ENCODE results near the gene KRT9. TPM values are rescaled to one million over a fixed set of nuclear protein-coding genes. Genes with fewer than 3 reads are reported as not detected.
A peak's percentile ranks its signal among the peaks of the same experiment; 100 is the strongest.
"Not testable (repeated sequence)": the region's sequence is repeated elsewhere in the genome, so short reads cannot be mapped to it uniquely, and the experiment has no call there.

The KRT9 gene
- polyA plus RNA-seq, 2 of the 4 experiments (the other 2 are of a cell fraction), result not detected

DNA sequence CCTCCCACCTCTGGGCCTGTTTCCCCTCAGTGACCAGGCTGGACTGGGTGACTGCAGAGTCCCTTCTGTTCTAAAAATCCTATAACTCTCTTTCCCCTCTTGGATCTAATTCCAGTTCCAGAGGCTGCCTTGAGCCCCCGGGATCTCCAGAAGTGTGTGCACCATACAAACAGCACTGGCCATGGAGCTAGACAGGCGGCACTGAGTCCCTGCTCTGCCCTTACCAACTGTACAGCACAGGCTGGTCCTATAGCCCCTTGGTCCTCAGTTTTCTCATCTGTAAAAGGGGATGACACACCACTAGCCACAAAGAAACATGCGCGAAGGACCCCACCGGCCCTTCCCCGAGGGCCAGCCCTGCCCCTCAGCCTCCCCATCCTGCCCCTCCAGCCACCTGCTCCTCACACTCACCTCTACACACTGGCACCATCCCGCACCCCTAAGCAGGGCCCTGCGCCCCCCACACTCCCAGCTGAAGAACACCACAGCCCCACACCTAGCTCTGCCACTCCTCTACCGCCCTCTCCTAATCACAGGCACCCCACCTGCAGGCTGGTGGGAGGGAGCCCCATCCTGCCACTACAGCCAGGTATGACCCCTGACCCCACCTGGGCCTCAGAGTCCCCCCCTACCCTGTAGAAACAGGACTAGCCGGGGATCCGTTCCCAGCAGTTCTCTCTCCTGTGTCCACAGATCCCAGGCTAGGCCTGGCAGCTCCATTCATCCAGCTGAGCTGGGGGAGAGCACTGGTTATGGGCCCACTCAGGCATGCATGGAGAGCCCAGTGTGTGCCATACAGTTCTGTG, 41.6 kb upstream of the KRT9 start:
- no peaks in the 10 kb centered on the region for H3K9me3 ChIP-seq
- CTCF ChIA-PET, result interaction anchor here (1.0 to 2.2 kb wide), 3 partner anchors 35 to 65 kb away, joined by 3 to 10 read pairs (median 7); no protein-coding TSS in a partner anchor
- FAIRE-seq, result no peak
- 63% methylated on average over 8 of the region's 11 CpGs for WGBS (ENCODE audit: missing lambda C conversion rate)
- peak overlapping the region; percentile 36 to 73; a peak in 4 of 6 replicates for H3K27ac ChIP-seq
- TF ChIP-seq MYC (IDR thresholded peaks at IDR 0.05; ENCODE audit: borderline replicate concordance, low read length) (no peak), RAD21 (conservative IDR thresholded peaks at IDR 0.05 in 1 of 2, IDR thresholded peaks at IDR 0.05 in 1 of 2) (no peak), ZC3H11A (IDR thresholded peaks at IDR 0.05) (no peak), POLR2AphosphoS2 (conservative IDR thresholded peaks at IDR 0.05; ENCODE audit: low read length) (no peak), MAFK (IDR thresholded peaks at IDR 0.05; ENCODE audit: partially characterized antibody) (no peak), ZFP36 (IDR thresholded peaks at IDR 0.05; ENCODE audit: borderline replicate concordance, partially characterized antibody) (no peak), POLR2A (IDR thresholded peaks at IDR 0.05; ENCODE audit: low read length) (no peak), CEBPB (IDR thresholded peaks at IDR 0.05) (no peak), HEYL (CRISPR knock-in tag; IDR thresholded peaks at IDR 0.05) (no peak), HOXB5 (CRISPR knock-in tag; IDR thresholded peaks at IDR 0.05) (no peak), RARB (CRISPR knock-in tag; IDR thresholded peaks at IDR 0.05) (no peak), SREBF2 (IDR thresholded peaks at IDR 0.05) (no peak), KDM5A (IDR thresholded peaks at IDR 0.05) (no peak)
- TF ChIP-seq, protein P1, sequence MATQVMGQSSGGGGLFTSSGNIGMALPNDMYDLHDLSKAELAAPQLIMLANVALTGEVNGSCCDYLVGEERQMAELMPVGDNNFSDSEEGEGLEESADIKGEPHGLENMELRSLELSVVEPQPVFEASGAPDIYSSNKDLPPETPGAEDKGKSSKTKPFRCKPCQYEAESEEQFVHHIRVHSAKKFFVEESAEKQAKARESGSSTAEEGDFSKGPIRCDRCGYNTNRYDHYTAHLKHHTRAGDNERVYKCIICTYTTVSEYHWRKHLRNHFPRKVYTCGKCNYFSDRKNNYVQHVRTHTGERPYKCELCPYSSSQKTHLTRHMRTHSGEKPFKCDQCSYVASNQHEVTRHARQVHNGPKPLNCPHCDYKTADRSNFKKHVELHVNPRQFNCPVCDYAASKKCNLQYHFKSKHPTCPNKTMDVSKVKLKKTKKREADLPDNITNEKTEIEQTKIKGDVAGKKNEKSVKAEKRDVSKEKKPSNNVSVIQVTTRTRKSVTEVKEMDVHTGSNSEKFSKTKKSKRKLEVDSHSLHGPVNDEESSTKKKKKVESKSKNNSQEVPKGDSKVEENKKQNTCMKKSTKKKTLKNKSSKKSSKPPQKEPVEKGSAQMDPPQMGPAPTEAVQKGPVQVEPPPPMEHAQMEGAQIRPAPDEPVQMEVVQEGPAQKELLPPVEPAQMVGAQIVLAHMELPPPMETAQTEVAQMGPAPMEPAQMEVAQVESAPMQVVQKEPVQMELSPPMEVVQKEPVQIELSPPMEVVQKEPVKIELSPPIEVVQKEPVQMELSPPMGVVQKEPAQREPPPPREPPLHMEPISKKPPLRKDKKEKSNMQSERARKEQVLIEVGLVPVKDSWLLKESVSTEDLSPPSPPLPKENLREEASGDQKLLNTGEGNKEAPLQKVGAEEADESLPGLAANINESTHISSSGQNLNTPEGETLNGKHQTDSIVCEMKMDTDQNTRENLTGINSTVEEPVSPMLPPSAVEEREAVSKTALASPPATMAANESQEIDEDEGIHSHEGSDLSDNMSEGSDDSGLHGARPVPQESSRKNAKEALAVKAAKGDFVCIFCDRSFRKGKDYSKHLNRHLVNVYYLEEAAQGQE (IDR thresholded peaks at IDR 0.05), result no peak
- TF ChIP-seq, protein P2, sequence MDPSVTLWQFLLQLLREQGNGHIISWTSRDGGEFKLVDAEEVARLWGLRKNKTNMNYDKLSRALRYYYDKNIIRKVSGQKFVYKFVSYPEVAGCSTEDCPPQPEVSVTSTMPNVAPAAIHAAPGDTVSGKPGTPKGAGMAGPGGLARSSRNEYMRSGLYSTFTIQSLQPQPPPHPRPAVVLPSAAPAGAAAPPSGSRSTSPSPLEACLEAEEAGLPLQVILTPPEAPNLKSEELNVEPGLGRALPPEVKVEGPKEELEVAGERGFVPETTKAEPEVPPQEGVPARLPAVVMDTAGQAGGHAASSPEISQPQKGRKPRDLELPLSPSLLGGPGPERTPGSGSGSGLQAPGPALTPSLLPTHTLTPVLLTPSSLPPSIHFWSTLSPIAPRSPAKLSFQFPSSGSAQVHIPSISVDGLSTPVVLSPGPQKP (IDR thresholded peaks at IDR 0.05; ENCODE audit: low read depth, low read length), result no peak
- H3K4me1 ChIP-seq, result peaks cover 12% of the 10 kb centered on the region
- POLR2A ChIA-PET, result no interaction called here
- H3K4me2 ChIP-seq, result peak overlapping the region; percentile 45; the same call in 2 of the 3 replicates
- ATAC-seq, result peak in 1 of 2 experiments; percentile 5; a peak in 1 of 6 replicates
- no peak overlapping the region for H3K4me3 ChIP-seq
- DNase-seq (ENCODE audit: low read depth in 1 of 2, low spot score in 1 of 2), result no peak

DNA sequence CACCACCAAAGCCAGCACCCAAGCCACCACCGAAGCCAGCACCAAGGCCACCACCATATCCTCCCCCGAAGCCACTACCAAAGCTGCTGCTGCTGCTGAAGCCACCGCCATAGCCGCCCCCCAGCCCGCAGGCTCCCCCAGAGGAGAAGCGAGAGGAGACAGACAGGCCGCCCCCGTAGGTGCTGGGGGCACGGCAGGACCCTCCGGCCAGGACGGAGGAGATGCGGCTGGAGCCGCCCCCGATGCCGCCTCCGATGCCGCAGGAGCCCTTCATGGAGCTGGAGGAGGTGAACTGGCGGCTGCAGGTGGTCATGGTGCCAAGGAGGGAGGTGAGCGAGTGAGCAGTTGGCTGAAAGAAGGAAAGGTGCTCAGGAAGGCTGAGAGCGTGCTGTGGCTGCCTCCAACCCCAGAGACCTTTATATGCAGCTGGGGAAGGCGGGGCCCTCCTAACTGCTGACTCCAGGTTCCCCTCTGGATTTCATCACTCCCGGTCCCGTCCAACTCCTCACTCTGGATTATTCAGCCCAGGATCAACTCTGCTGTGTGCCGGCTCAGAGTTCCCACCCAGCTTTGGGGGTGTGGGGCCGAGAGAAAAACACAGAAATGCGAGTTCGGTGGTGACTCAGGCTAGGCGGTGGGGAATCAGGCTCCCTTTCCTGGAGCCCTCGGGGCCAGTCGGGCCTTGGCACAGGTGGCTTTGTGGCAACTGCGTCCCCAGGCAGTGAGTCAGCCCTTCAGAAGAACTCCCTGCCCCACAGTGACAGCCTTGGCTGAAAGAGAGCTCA, 40.7 kb upstream of the KRT9 start, which contains the start of gene KRT16:
Gene KRT16, minus strand, starts transcription at position 392 of the 785 bp plus-strand sequence. Its CDS starts 79 bp downstream, at position 313.
- H3K4me3 ChIP-seq, FAIRE-seq, POLR2A ChIA-PET, H3K9me3 ChIP-seq: not testable (repeated sequence)
- H3K4me1 ChIP-seq, result peaks cover 12% of the 10 kb centered on the region
- H3K27ac ChIP-seq, result peak within 1 kb of the TSS; percentile 36 to 73; a peak in 5 of 6 replicates
- WGBS (ENCODE audit: missing lambda C conversion rate), result 56% methylated on average over 23 of the region's 31 CpGs
- DNase-seq (ENCODE audit: low read depth in 1 of 2, low spot score in 1 of 2), result peak in 1 of 2 experiments; percentile 61
- CTCF ChIA-PET, result interaction anchor here (1.0 to 2.1 kb wide), 2 partner anchors 63 to 64 kb away, joined by 3 to 10 read pairs; no protein-coding TSS in a partner anchor
- peak; percentile 32 to 40 for ATAC-seq
- peak within 1 kb of the TSS; percentile 45; the same call in 2 of the 3 replicates for H3K4me2 ChIP-seq

Data from A549 (cell line).